T-helper 2 cell treated with Interferon-gamma antibody and Interleukin-4, amounts not matched to agents 100 ng/mL and 5 ng/mL, for 36 hours (primary cell): ENCODE data around the gene CCDC194. TPM values are rescaled to one million over a fixed set of nuclear protein-coding genes. Genes with fewer than 3 reads are reported as not detected.

Experiments
- intact Hi-C: fragments of 100-400 bp; cut with micrococcal nuclease; formaldehyde crosslinking; loops from one replicate; pipeline ENCODE4 v1.15.1; 2023
- total RNA-seq: library from RNA; stranded (reverse); gene quantifications from 2 replicates; pipeline ENCODE4 v1.2.3, GENCODE V29; 2022

Gene CCDC194
- total RNA-seq, result 3.4 and 4.0 TPM in 2 replicates

DNA sequence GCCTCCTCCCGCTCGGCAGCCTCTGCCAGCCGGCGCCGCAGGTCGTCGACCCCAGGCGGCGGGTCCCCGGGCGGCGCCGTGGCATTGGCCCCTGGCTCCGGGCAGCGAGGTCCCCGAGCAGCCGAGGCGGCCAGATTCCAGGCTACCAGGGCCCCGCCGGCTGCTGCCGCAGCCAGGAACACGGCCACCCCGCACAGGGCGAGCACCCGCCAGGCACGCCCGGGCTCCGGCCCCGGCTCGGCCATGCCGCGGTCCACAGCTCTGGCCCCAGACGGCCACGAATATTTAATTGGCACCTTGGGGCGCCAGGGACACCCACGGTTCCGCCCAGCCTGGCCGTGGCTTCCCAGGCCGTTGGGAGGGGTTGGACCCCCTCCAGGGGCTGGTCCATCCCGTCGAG is at the start of gene CCDC194:
CCDC194 (minus strand) TSS at position 283 of the 400 bp plus-strand sequence; CDS start at position 245, 38 bp downstream.
- intact Hi-C loops, result loop anchor here (5.0 to 10.0 kb wide), 2 partner anchors 57 to 129 kb away; partner anchors contain the start of genes BABAM1, GTPBP3 and USHBP1

DNA sequence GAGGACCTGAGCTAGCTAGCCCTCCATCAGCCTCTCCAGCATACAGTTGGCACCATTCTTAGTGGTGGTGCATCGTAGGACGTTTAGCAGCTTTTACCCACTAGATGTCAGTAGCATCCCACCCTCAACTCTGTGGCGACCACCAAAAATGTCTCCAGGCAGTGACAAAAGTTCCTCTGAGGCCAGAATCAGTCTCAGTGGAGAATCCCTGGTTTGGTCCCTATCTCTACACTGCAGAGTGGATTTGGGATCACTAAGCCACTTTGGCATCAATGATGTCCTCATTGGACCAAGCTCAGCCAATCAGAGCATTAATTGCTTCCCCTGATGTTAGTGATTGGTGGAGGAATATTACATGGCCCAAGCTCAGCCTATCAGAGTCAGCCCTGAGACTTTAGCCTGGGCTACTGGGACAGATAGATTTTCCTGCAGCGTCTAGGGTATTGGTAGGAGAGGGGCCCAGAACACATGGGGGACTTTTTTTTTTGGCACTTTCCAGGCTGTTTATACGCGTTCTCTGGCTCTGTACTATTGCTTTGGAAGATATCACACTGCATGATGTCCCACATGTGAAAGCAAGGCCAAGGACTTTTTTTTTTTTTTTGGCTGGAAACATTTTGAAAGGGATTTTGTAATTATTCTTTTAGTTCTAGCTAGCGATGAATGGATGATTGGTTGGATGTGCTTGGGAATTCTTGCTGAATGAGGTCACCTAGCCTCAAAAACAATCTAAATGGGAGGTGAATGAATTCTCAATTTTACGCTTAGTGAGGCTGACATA is 47.4 kb upstream of the CCDC194 start:
- intact Hi-C loops, result no loop called here

DNA sequence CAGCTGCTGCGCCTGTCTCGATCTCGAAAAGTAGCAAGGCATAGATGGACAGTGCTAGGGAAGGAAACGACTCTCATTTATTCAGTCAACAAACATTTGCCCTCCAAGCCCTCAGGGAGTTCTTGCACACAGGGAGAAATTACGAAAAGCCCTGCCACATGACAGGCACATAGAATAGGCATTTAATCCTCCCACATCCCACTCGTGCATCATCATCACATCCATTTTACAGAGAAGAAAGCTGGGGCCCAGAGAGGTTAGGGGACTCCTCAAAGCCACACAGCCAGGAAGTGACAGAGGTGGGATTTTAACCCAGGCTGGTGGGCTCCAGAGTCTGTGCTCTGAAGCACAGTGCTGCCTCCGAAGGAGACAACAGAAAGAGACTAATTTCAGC is 42.9 kb upstream of the CCDC194 start:
- intact Hi-C loops, result no loop called here

DNA sequence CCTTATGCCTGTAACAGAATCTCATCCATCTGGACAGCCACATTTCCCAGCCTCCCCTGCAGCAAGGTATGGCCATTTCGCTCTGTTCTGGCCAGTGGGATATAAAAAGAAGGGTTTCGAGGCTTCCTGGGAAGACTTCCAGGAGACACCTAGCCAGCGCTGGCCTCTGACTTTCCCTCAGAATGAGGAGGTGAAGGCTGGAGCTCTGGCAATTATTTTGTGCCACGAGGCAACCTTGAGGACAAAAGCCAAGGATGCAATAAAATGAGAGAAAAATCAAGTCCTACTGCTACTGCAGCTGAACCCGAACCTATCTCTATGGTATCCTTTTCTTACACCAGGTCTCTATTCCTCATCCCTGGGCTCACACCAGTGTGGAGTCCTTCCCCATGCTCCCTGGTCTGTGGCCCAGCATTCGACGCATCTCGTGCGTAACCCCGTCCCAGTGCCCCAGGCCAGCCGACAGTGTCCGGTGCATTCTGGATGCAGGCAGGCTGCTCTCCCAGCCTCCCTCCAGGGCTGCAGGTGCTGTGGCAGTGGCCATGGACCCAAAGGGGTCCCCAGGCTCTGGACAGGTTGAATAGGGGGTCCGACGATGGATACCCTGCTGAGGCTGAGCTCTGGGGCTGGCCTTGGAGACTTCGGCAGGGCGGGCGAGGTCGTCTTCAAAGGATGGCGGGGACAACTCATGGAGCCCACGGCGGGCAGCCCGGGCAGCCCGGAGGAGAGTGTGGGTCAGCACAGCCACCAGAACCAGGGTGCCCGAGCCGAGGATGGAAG is 42.3 kb upstream of the CCDC194 start:
- intact Hi-C loops, result no loop called here

DNA sequence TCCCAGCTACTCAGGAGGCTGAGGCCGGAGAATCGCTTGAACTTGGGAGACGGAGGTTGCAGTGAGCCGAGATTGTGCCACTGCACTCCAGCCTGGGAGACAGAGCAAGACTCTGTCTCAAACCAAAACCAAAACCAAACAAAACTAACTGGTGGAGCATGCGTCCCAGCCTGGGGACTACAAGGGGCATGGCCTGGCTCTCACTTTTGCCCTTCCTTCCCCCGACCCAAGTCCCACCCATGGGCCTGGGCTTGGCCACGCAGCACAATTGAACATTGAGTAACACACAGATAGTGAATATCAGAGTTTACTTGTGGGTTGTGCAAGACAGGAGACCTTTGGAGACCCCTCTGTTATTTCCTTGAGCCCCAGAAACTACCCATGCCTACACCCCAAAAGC is 41.2 kb upstream of the CCDC194 start:
- intact Hi-C loops, result no loop called here

GRCh38 chr19:17431417-17431816 is 37.4 kb upstream of the CCDC194 start:
- intact Hi-C loops, result no loop called here

- intact Hi-C loops, result no loop called here
Measured at GRCh38 chr19:17429641-17430113, 35.7 kb upstream of the CCDC194 start.

- intact Hi-C loops, result no loop called here
Measured at GRCh38 chr19:17424743-17425365, 30.9 kb upstream of the CCDC194 start.

DNA sequence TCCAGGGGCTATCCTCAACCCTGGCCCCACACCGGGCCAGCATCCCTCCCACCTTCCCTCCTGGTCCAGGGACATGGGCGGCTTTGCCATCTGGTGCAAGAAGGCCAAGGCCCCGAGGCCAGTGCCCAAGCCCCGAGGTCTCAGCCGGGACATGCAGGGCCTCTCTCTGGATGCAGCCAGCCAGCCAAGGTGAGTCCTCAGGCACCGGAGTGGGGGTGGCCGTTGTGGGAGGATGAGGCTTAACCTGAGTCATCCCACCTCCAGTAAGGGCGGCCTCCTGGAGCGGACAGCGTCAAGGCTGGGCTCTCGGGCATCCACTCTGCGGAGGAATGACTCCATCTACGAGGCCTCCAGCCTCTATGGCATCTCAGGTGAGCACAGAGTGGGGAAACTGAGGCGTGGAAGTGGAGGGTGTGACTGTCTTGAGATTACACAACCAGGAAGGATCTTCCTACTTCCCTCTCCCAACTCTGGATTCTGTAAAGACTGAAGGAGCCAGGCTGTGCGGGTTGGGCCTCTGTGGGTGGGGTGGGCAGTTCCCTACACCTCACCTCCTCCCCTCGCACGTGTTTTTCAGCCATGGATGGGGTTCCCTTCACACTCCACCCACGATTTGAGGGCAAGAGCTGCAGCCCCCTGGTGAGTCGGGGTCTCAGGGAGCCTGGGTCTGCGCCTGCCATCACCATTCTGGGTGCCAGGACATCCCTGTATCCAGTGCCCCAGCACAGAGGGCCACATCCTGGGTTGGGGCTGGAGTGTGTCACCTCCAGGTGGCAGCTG is 29.6 kb upstream of the CCDC194 start:
- intact Hi-C loops, result no loop called here

- intact Hi-C loops, result no loop called here
Measured at GRCh38 chr19:17421942-17422341, 27.9 kb upstream of the CCDC194 start.

- intact Hi-C loops, result no loop called here
Measured at GRCh38 chr19:17420475-17420924, 26.5 kb upstream of the CCDC194 start.

- intact Hi-C loops, result loop anchor here (1.0 kb wide), 3 partner anchors 15 to 111 kb away; partner anchors contain the start of genes BST2 and DDA1
Measured at GRCh38 chr19:17419621-17420474, 25.9 kb upstream of the CCDC194 start, which contains the start of gene MVB12A. Gene MVB12A (plus strand): TSS chr19:17420047. CDS start chr19:17420136, 89 bp downstream.

GRCh38 chr19:17419154-17419620 is 25.2 kb upstream of the CCDC194 start:
- intact Hi-C loops, result loop anchor here (1.0 kb wide), 3 partner anchors 14 to 110 kb away; partner anchors contain the start of genes BST2 and DDA1

DNA sequence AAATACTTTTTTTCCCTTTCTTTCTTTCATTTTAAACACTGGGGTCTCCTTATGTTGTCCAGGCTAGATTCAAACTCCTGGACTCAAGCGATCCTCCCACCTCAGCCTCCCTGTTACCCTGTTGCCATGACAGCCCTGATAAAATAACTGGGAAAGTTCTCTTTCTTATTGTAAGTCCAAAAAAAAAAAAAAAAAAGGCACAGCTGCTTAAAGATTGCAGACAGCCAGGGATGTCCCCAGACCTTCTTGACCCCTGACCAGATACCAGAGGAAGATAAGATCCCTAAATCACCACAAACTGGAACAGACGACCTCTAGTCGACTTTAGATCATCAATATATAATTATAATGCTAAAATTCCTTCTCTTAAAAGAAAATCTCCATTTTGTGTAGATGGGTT is 24.7 kb upstream of the CCDC194 start:
- intact Hi-C loops, result loop anchor here (1.0 kb wide), 3 partner anchors 13 to 109 kb away; partner anchors contain the start of genes BST2 and DDA1

DNA sequence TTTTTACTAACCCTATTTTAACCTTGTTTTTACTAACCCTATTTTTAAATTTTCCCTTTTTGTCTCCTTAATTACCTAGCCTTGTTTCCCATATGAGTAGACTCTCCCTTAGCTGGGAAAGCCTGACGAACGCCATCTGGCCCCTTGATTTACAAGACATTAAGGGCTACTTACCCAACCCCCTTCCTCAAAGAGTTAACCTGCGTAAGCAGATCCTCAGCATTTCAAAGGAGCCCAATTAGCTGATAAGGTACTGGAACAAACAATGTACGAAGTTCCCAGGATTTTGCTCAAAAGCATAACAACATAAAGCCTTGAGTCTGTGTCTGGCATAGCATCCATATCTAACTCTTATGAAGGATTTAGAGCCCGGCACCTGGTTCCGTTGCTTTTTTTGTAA is 21.1 kb upstream of the CCDC194 start:
- intact Hi-C loops, result no loop called here

DNA sequence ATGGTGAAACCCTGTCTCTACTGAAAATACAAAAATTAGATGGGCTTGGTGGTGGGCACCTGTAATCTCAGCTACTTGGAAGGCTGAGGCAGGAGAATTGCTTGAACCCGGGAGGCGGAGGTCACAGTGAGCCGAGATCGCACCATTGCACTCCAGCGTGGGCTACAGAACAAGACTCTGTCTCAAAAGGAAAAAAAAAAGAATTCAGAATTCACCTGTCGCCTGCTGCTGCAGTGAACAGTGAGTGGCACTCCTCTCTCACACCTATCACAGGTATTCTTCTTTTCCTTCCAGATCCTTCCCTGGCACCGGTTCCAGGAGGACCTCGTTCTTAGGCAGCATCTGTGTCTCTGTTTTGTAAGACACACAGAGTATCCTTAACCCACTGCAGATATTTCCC is 20.1 kb upstream of the CCDC194 start:
- intact Hi-C loops, result no loop called here

GRCh38 chr19:17411801-17412200 is 17.8 kb upstream of the CCDC194 start:
- intact Hi-C loops, result no loop called here

DNA sequence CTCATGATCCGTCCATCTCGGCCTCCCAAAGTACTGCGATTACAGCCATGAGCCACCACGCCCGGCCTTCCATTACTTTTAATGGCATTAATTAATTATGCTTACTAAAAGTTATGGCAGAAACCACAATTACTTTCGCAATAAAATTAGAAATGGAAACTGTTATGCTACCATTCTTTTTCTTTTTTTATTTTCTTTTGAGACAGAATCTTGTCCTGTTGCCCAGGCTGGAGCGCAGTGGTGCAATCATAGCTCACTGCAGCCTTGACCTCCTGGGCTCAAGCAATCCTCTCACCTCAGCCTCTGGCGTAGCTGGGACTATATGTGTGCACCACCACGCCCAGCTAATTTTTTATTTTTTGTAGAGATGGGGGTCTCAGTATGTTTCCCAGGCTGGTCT is 16.0 kb upstream of the CCDC194 start:
- intact Hi-C loops, result loop anchor here (5.0 kb wide), 2 partner anchors 73 to 118 kb away; partner anchors contain the start of gene GTPBP3

- intact Hi-C loops, result loop anchor here (5.0 kb wide), 2 partner anchors 70 to 115 kb away; partner anchors contain the start of gene GTPBP3
Measured at GRCh38 chr19:17406887-17407196, 12.8 kb upstream of the CCDC194 start.
